Stimulated activated CD4-positive, alpha-beta T cell treated with anti-CD3 and anti-CD28 coated beads, Interleukin-4, amount 100 ng/mL, for 1 hour (primary cell): ENCODE data around the gene COG2.
"Not testable (repeated sequence)": the region's sequence is repeated elsewhere in the genome, so short reads cannot be mapped to it uniquely, and the experiment has no call there.

ENCODE experiments used
- DNase-seq: peaks from one replicate; pipeline ENCODE4 v3.0.0-alpha.2; 2020

The COG2 gene

GRCh38 chr1:230642263-230642959, at the start of gene COG2:
Gene COG2 (plus strand): TSS chr1:230642481. CDS start chr1:230642607, 126 bp downstream.
- peak; percentile 99 for DNase-seq

GRCh38 chr1:230592848-230593414, 49.4 kb upstream of the COG2 start:
- DNase-seq: no peak

- no peak for DNase-seq
Measured at GRCh38 chr1:230594214-230594773, 48.0 kb upstream of the COG2 start.

- no peak for DNase-seq
Measured at GRCh38 chr1:230595181-230595580, 47.1 kb upstream of the COG2 start.

- DNase-seq: no peak
Measured at GRCh38 chr1:230596306-230596705, 46.0 kb upstream of the COG2 start.

- DNase-seq: no peak
Measured at GRCh38 chr1:230598745-230599144, 43.5 kb upstream of the COG2 start.

- no peak for DNase-seq
Measured at GRCh38 chr1:230599926-230600656, 42.2 kb upstream of the COG2 start.

- DNase-seq: not testable (repeated sequence)
Measured at GRCh38 chr1:230600657-230601400, 41.5 kb upstream of the COG2 start.

- DNase-seq: no peak
Measured at GRCh38 chr1:230609208-230609607, 33.1 kb upstream of the COG2 start.

- no peak for DNase-seq
Measured at GRCh38 chr1:230610589-230610988, 31.7 kb upstream of the COG2 start.

- no peak for DNase-seq
Measured at GRCh38 chr1:230611128-230611877, 31.0 kb upstream of the COG2 start.

GRCh38 chr1:230611878-230612235, 30.4 kb upstream of the COG2 start:
- no peak for DNase-seq

GRCh38 chr1:230612651-230613050, 29.6 kb upstream of the COG2 start:
- DNase-seq: no peak

GRCh38 chr1:230614121-230614520, 28.2 kb upstream of the COG2 start:
- no peak for DNase-seq

GRCh38 chr1:230618537-230618936, 23.7 kb upstream of the COG2 start:
- no peak for DNase-seq

GRCh38 chr1:230620649-230621323, 21.5 kb upstream of the COG2 start:
- DNase-seq: no peak

GRCh38 chr1:230621324-230622030, 20.8 kb upstream of the COG2 start:
- no peak for DNase-seq

- no peak for DNase-seq
Measured at GRCh38 chr1:230622151-230622550, 20.1 kb upstream of the COG2 start.

GRCh38 chr1:230624097-230624713, 18.1 kb upstream of the COG2 start:
- DNase-seq: no peak

- no peak for DNase-seq
Measured at GRCh38 chr1:230626232-230626631, 16.0 kb upstream of the COG2 start.

- no peak for DNase-seq
Measured at GRCh38 chr1:230627767-230628166, 14.5 kb upstream of the COG2 start.
